Fibroblast of lung (primary cell): ENCODE data around the gene PCGF6. TPM values are rescaled to one million over a fixed set of nuclear protein-coding genes. Genes with fewer than 3 reads are reported as not detected.

Experiments
- DNase-seq, 2 donors: peaks; one replicate each; pipeline versions ENCODE4 v3.0.0 to v3.0.0-alpha.2; 2010; ENCODE audit warnings: low read depth in 2 of 2
- H2AFZ ChIP-seq: 2 replicates; pipeline ENCODE4 v1.5.1; 2012; ENCODE audit warnings: low read length, control low read depth, inconsistent platforms
- H3K27ac ChIP-seq: 2 replicates; pipeline ENCODE4 v1.5.1; 2011; ENCODE audit warnings: low read length, control low read depth; ENCODE audit not compliant: insufficient read depth
- H3K27me3 ChIP-seq: 2 replicates; pipeline ENCODE4 v1.5.1; 2011; ENCODE audit warnings: mild to moderate bottlenecking, low read length; ENCODE audit not compliant: control insufficient read depth, insufficient read depth
- H3K36me3 ChIP-seq: 2 replicates; pipeline ENCODE4 v1.5.1; 2011; ENCODE audit warnings: low read length; ENCODE audit not compliant: control insufficient read depth, insufficient read depth
- H3K4me1 ChIP-seq: 2 replicates; pipeline ENCODE4 v1.5.1; 2011; ENCODE audit warnings: low read length; ENCODE audit not compliant: control insufficient read depth, insufficient read depth; ENCODE audit errors: extremely low read depth
- H3K4me2 ChIP-seq: 2 replicates; pipeline ENCODE4 v1.5.1; 2011; ENCODE audit warnings: low read length, control low read depth; ENCODE audit not compliant: insufficient read depth; ENCODE audit errors: extremely low read depth
- H3K4me3 ChIP-seq, 4 experiments: fragments of 200-600 bp in 1 of 4; sonication (generic) in 1 of 4; replicated peaks in 1 of 4; 2 replicates each; pipeline ENCODE4 v1.5.1; 2011 to 2016; ENCODE audit warnings: low read length in 4 of 4, low read depth in 3 of 4, mild to moderate bottlenecking in 3 of 4, control low read depth in 2 of 4, inconsistent platforms in 1 of 4, mixed read lengths in 1 of 4; ENCODE audit not compliant: insufficient read depth in 1 of 4; ENCODE audit errors: control extremely low read depth in 1 of 4
- H3K79me2 ChIP-seq: 2 replicates; pipeline ENCODE4 v1.5.1; 2012; ENCODE audit warnings: mild to moderate bottlenecking, low read length, inconsistent platforms; ENCODE audit not compliant: control insufficient read depth, insufficient read depth
- H3K9ac ChIP-seq: 2 replicates; pipeline ENCODE4 v1.5.1; 2011; ENCODE audit warnings: mild to moderate bottlenecking, low read length, control low read depth; ENCODE audit not compliant: insufficient read depth
- H3K9me3 ChIP-seq: 2 replicates; pipeline ENCODE4 v1.5.1; 2012; ENCODE audit warnings: low read depth, low read length; ENCODE audit not compliant: control insufficient read depth, insufficient read depth
- H4K20me1 ChIP-seq: 2 replicates; pipeline ENCODE4 v1.5.1; 2011; ENCODE audit warnings: low read length; ENCODE audit not compliant: control insufficient read depth, insufficient read depth; ENCODE audit errors: extremely low read depth
- CTCF ChIP-seq, 2 donors: IDR thresholded peaks in 1 of 2; conservative IDR thresholded peaks in 1 of 2; 1 replicate in 1 of 2; 2 replicates in 1 of 2; pipeline ENCODE4 v1.5.1; 2011 to 2012; ENCODE audit warnings: low read length in 2 of 2, control low read depth in 1 of 2, inconsistent platforms in 1 of 2, low read depth in 1 of 2, mild to moderate bottlenecking in 1 of 2
- EZH2 ChIP-seq: IDR thresholded peaks from 2 replicates; pipeline ENCODE4 v1.5.1; 2012; ENCODE audit warnings: low read length, control low read depth, mild to moderate bottlenecking; ENCODE audit errors: missing control alignments
- polyA plus RNA-seq, 2 donors: library from polyadenylated mRNA; depleted of rRNA in 1 of 2; stranded (reverse) in 1 of 2; unstranded in 1 of 2; fragments of >200 nt; gene quantifications; 2 replicates each; pipeline ENCODE4 v1.2.1, GENCODE V29; 2011 to 2012; ENCODE audit warnings: missing spikeins in 1 of 2
- total RNA-seq: library from RNA; depleted of rRNA; stranded (reverse); fragments of >200 nt; gene quantifications from 2 replicates; pipeline ENCODE4 v1.2.1, GENCODE V29; 2014

Gene PCGF6
- total and polyA plus RNA-seq, 2 donors (not counting 1 experiment from before 2014, with no cell fraction given) = 8.9 to 13.2 TPM

- peaks cover 12% of the 10 kb centered on the region for H3K4me1 ChIP-seq
- no peaks in the 10 kb centered on the region for H4K20me1 ChIP-seq
- H3K4me3 ChIP-seq = peak overlapping the region in 1 of 4 experiments; percentile 37
- no peaks in the 10 kb centered on the region for H3K79me2 ChIP-seq
- peak overlapping the region; percentile 82 for H3K4me2 ChIP-seq
- peaks cover 30% of the 10 kb centered on the region for H3K27me3 ChIP-seq
- no peak for DNase-seq
- no peak overlapping the region for H3K9ac ChIP-seq
- H3K36me3 ChIP-seq = no peaks in the 10 kb centered on the region
- H3K9me3 ChIP-seq = no peaks in the 10 kb centered on the region
- TF ChIP-seq EZH2 = peak; percentile 73
- no peak for TF ChIP-seq CTCF (conservative IDR thresholded peaks at IDR 0.05 in 1 of 2, IDR thresholded peaks at IDR 0.05 in 1 of 2; ENCODE audit: low read depth in 1 of 2, low read length in 2 of 2)
- peak overlapping the region; percentile 35 for H2AFZ ChIP-seq
- H3K27ac ChIP-seq = no peak overlapping the region
These were observed 73.0 kb downstream of the PCGF6 start for GRCh38 chr10:103277713-103278536.

- Histone ChIP-seq H3K4me3 (peak within 1 kb of the TSS; percentile 10 to 44 (median 31)), H3K4me1 (peaks cover 12% of the 10 kb centered on the region), H3K4me2 (peak within 1 kb of the TSS; percentile 82), H3K79me2 (no peaks in the 10 kb centered on the region), H3K9me3 (no peaks in the 10 kb centered on the region), H3K9ac (no peak within 1 kb of the TSS), H3K36me3 (no peaks in the 10 kb centered on the region), H3K27me3 (peaks cover 27% of the 10 kb centered on the region), H3K27ac (no peak within 1 kb of the TSS), H4K20me1 (no peaks in the 10 kb centered on the region), H2AFZ (peak within 1 kb of the TSS; percentile 80)
- peak; percentile 30 to 45 for DNase-seq
- TF ChIP-seq EZH2 (peak; percentile 86), CTCF (conservative IDR thresholded peaks at IDR 0.05 in 1 of 2, IDR thresholded peaks at IDR 0.05 in 1 of 2; ENCODE audit: low read depth in 1 of 2, low read length in 2 of 2) (no peak)
These were observed 73.8 kb downstream of the PCGF6 start, which contains the start of gene INA for GRCh38 chr10:103276896-103277712. TSS of gene INA (plus strand) at chr10:103277138. CDS start at chr10:103277212, 74 bp downstream.

GRCh38 chr10:103276251-103276895 is 74.6 kb downstream of the PCGF6 start:
- peaks cover 27% of the 10 kb centered on the region for H3K27me3 ChIP-seq
- H3K9me3 ChIP-seq = no peaks in the 10 kb centered on the region
- H4K20me1 ChIP-seq = no peaks in the 10 kb centered on the region
- H3K36me3 ChIP-seq = no peaks in the 10 kb centered on the region
- peaks cover 12% of the 10 kb centered on the region for H3K4me1 ChIP-seq
- no peaks in the 10 kb centered on the region for H3K79me2 ChIP-seq
- no peak overlapping the region for H3K9ac ChIP-seq
- H3K4me3 ChIP-seq = peak overlapping the region in 1 of 4 experiments; percentile 10
- H3K4me2 ChIP-seq = peak overlapping the region; percentile 82
- DNase-seq = no peak
- H2AFZ ChIP-seq = no peak overlapping the region
- H3K27ac ChIP-seq = no peak overlapping the region
- peak; percentile 41 for TF ChIP-seq EZH2
- TF ChIP-seq CTCF (conservative IDR thresholded peaks at IDR 0.05 in 1 of 2, IDR thresholded peaks at IDR 0.05 in 1 of 2; ENCODE audit: low read depth in 1 of 2, low read length in 2 of 2) = no peak
